Measurements from ENCODE around the gene BAIAP3. TPM values are rescaled to one million over a fixed set of nuclear protein-coding genes. Genes with fewer than 3 reads are reported as not detected.

The BAIAP3 gene
- total RNA-seq, 1 experiment from 2014 or later = 44.7 TPM

- intact Hi-C loops (cut with micrococcal nuclease) = no loop called here
- ChIA-PET POLR2A (interaction anchor here (0.6 kb wide), 1 partner anchor 32 kb away, joined by 4 read pairs; no protein-coding TSS in a partner anchor), CTCF (no interaction called here)
Observed at GRCh38 chr16:1375298-1375640, 41.8 kb downstream of the BAIAP3 start.

More at GRCh38 chr16:1375298-1375640, 41.8 kb downstream of the BAIAP3 start:
- Histone ChIP-seq H3K9ac (ENCODE audit: low read length) (no peak overlapping the region), H3K36me3 (ENCODE audit: control insufficient read depth in 1 of 2, insufficient read depth in 2 of 2, low read length in 2 of 2) (peaks cover 0 to 7% of the 10 kb centered on the region in 2 experiments; a peak in 1 of 4 replicates), H3K27ac (ENCODE audit: low read depth, low read length) (no peak overlapping the region; the same call in 1 of the 2 replicates), H3K9me3 (ENCODE audit: control insufficient read depth in 1 of 2, insufficient read depth in 1 of 2, low read depth in 1 of 2, low read length in 2 of 2) (no peaks in the 10 kb centered on the region), H3K9me2 (ENCODE audit: insufficient read depth) (no peaks in the 10 kb centered on the region), H3K4me1 (ENCODE audit: control insufficient read depth in 1 of 2, insufficient read depth in 2 of 2, low read length in 2 of 2) (peaks cover 11 to 18% of the 10 kb centered on the region in 2 experiments), H2AFZ (ENCODE audit: low read depth, low read length, poor library complexity, severe bottlenecking) (no peak overlapping the region), H3K27me3 (ENCODE audit: insufficient read depth, low read length) (no peaks in the 10 kb centered on the region), H3K4me3 (replicated peaks in 1 of 2; ENCODE audit: low read depth in 1 of 2, low read length in 2 of 2) (no peak overlapping the region), H3K4me2 (ENCODE audit: low read length) (no peak overlapping the region), H4K20me1 (ENCODE audit: insufficient read depth) (no peaks in the 10 kb centered on the region), H3K79me2 (ENCODE audit: insufficient read depth, low read length) (peaks cover 34% of the 10 kb centered on the region)
- RAD21 ChIA-PET (ENCODE audit: low non-redundant PET in 1 of 2, low total read pairs in 2 of 2, uncharacterized antibody in 2 of 2, unreplicated experiment in 2 of 2) = no interaction called here
- TF ChIP-seq FOSL1 (IDR thresholded peaks at IDR 0.05; ENCODE audit: low read depth) (no peak), SRF (IDR thresholded peaks at IDR 0.05; ENCODE audit: low read depth) (no peak), ZBTB33 (IDR thresholded peaks at IDR 0.05; ENCODE audit: extremely low read depth, insufficient replicate concordance, low read length) (no peak), YY1 (IDR thresholded peaks at IDR 0.05; ENCODE audit: extremely low read depth, insufficient replicate concordance, low read depth, low read length) (no peak), RAD21 (IDR thresholded peaks at IDR 0.05; ENCODE audit: low read depth) (no peak), CEBPB (IDR thresholded peaks at IDR 0.05; ENCODE audit: low read depth) (no peak), CBX3 (IDR thresholded peaks at IDR 0.05; ENCODE audit: low read depth) (no peak), REST (IDR thresholded peaks at IDR 0.05; ENCODE audit: low read depth) (no peak), POLR2AphosphoS5 (IDR thresholded peaks at IDR 0.05; ENCODE audit: low read depth, low read length) (no peak), SP1 (IDR thresholded peaks at IDR 0.05; ENCODE audit: low read depth) (no peak), POLR2A (IDR thresholded peaks at IDR 0.05; ENCODE audit: borderline replicate concordance, extremely low read depth, insufficient read depth, insufficient read length) (no peak), EZH2phosphoT487 (IDR thresholded peaks at IDR 0.05; ENCODE audit: borderline replicate concordance) (no peak), CTCF (IDR thresholded peaks at IDR 0.05 in 2 of 3, conservative IDR thresholded peaks at IDR 0.05 in 1 of 3; ENCODE audit: borderline replicate concordance in 1 of 3, insufficient read depth in 1 of 3, low read depth in 2 of 3, low read length in 2 of 3) (no peak), ZNF274 (IDR thresholded peaks at IDR 0.05; ENCODE audit: low read depth, low read length) (no peak)
- TF ChIP-seq, protein P1, sequence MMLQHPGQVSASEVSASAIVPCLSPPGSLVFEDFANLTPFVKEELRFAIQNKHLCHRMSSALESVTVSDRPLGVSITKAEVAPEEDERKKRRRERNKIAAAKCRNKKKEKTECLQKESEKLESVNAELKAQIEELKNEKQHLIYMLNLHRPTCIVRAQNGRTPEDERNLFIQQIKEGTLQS (IDR thresholded peaks at IDR 0.05) = no peak
- TF ChIP-seq, protein P2, sequence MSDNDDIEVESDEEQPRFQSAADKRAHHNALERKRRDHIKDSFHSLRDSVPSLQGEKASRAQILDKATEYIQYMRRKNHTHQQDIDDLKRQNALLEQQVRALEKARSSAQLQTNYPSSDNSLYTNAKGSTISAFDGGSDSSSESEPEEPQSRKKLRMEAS (IDR thresholded peaks at IDR 0.05) = no peak
- ATAC-seq = no peak
- no peak for DNase-seq (ENCODE audit: low read depth, low spot score)
- BruUV-seq (replicated peaks) = no TSS peak
